Suppressor macrophage treated with lipopolysaccharide for 4 hours (primary cell): Measurements from ENCODE around the gene ERI3.

Source experiments
- DNase-seq: peaks from one replicate; pipeline ENCODE4 v3.0.0-alpha.2; 2020

The ERI3 gene

GRCh38 chr1:44282704-44283426 is 72.2 kb downstream of the ERI3 start:
- no peak for DNase-seq

GRCh38 chr1:44281962-44282703 is 72.9 kb downstream of the ERI3 start:
- DNase-seq, result peak; percentile 55

- no peak for DNase-seq
These were observed 78.2 kb downstream of the ERI3 start for GRCh38 chr1:44276901-44277300.

- DNase-seq, result peak; percentile 48
These were observed 79.1 kb downstream of the ERI3 start for GRCh38 chr1:44275991-44276405.

- no peak for DNase-seq
These were observed 79.6 kb downstream of the ERI3 start for GRCh38 chr1:44275296-44275962.

GRCh38 chr1:44273560-44274350 is 81.3 kb downstream of the ERI3 start:
- no peak for DNase-seq

GRCh38 chr1:44272992-44273391 is 82.1 kb downstream of the ERI3 start:
- DNase-seq, result no peak

GRCh38 chr1:44271646-44272045 is 83.4 kb downstream of the ERI3 start:
- DNase-seq, result no peak

GRCh38 chr1:44270686-44271628 is 84.1 kb downstream of the ERI3 start:
- no peak for DNase-seq

GRCh38 chr1:44268054-44268453 is 87.0 kb downstream of the ERI3 start:
- DNase-seq, result no peak

GRCh38 chr1:44267438-44267837 is 87.6 kb downstream of the ERI3 start:
- no peak for DNase-seq

GRCh38 chr1:44266400-44267344 is 88.4 kb downstream of the ERI3 start:
- no peak for DNase-seq

GRCh38 chr1:44265656-44266358 is 89.2 kb downstream of the ERI3 start:
- DNase-seq, result peak; percentile 90

GRCh38 chr1:44264451-44264771 is 90.6 kb downstream of the ERI3 start:
- no peak for DNase-seq

- DNase-seq, result peak; percentile 82
These were observed 91.2 kb downstream of the ERI3 start for GRCh38 chr1:44263568-44264450.

GRCh38 chr1:44262816-44263567 is 92.1 kb downstream of the ERI3 start:
- DNase-seq, result peak; percentile 80

GRCh38 chr1:44262414-44262813 is 92.6 kb downstream of the ERI3 start:
- DNase-seq, result no peak

- peak; percentile 65 for DNase-seq
These were observed 93.1 kb downstream of the ERI3 start for GRCh38 chr1:44261962-44262361.
